Measurements from ENCODE around the gene NOTCH4. TPM values are rescaled to one million over a fixed set of nuclear protein-coding genes. Genes with fewer than 3 reads are reported as not detected.

The NOTCH4 gene
- total and polyA plus RNA-seq, 9 of the 15 experiments (the other 6 are each of a cell fraction or from before 2014, with no cell fraction given) = 0.24 to 4.3 (median 1.7) TPM

GRCh38 chr6:32195652-32195901, 28.3 kb downstream of the NOTCH4 start (continued):
- TF ChIP-seq FOXK2 (conservative IDR thresholded peaks at IDR 0.05 in 1 of 2, IDR thresholded peaks at IDR 0.05 in 1 of 2; ENCODE audit: low read depth in 2 of 2) (no peak; a peak in 1 of 4 replicates), CEBPZ (IDR thresholded peaks at IDR 0.05; ENCODE audit: borderline replicate concordance, low read depth, low read length) (no peak), KDM4B (IDR thresholded peaks at IDR 0.05; ENCODE audit: borderline replicate concordance in 2 of 2, low read depth in 1 of 2) (0 out of 4 replicates have a peak, but pooled peaks of 1 of the 2 experiments have one; percentile 65), ZNF707 (CRISPR knock-in tag; conservative IDR thresholded peaks at IDR 0.05) (no peak), ZNF277 (CRISPR knock-in tag; IDR thresholded peaks at IDR 0.05; ENCODE audit: borderline replicate concordance) (no peak), EZH2 (IDR thresholded peaks at IDR 0.05; ENCODE audit: borderline replicate concordance, low read depth, low read length) (no peak), ZNF778 (CRISPR knock-in tag; IDR thresholded peaks at IDR 0.05) (no peak), SMARCA4 (IDR thresholded peaks at IDR 0.05) (no peak), ZNF165 (CRISPR knock-in tag; IDR thresholded peaks at IDR 0.05; ENCODE audit: borderline replicate concordance) (no peak), E2F6 (IDR thresholded peaks at IDR 0.05; ENCODE audit: borderline replicate concordance in 1 of 2, extremely low read depth in 1 of 2, insufficient read depth in 1 of 2, insufficient read length in 1 of 2, low read depth in 1 of 2, low read length in 1 of 2, poor library complexity in 1 of 2, severe bottlenecking in 1 of 2) (no peak), ZNF592 (IDR thresholded peaks at IDR 0.05) (no peak), ZNF12 (CRISPR knock-in tag; IDR thresholded peaks at IDR 0.05) (no peak), ARHGAP35 (IDR thresholded peaks at IDR 0.05; ENCODE audit: partially characterized antibody) (no peak), NFYB (IDR thresholded peaks at IDR 0.05; ENCODE audit: extremely low read depth, insufficient read length) (no peak), MCM7 (IDR thresholded peaks at IDR 0.05) (no peak), GMEB1 (CRISPR knock-in tag; IDR thresholded peaks at IDR 0.05) (no peak), SMARCA5 (IDR thresholded peaks at IDR 0.05) (no peak)

Measured in K562 (cell line).